ENCODE measurements around the gene TAF1A. TPM values are rescaled to one million over a fixed set of nuclear protein-coding genes. Genes with fewer than 3 reads are reported as not detected.

TAF1A gene
- total RNA-seq, 3 donors from 2014 or later (not counting 1 experiment from before 2014, with no cell fraction given), result 5.2 to 10.4 (median 7.1) TPM

GRCh38 chr1:222557574-222557973, 32.2 kb downstream of the TAF1A start:
- H3K9me3 ChIP-seq (ENCODE audit: control insufficient read depth, insufficient read depth, low read length), result no peaks in the 10 kb centered on the region
- Mint-ChIP-seq H3K36me3 (peaks cover 7% of the 10 kb centered on the region), H3K27me3 (ENCODE audit: low read depth in 2 of 2) (no peaks in the 10 kb centered on the region), H3K9me3 (no peaks in the 10 kb centered on the region), H3K27ac (no peak overlapping the region), H3K4me3 (no peak overlapping the region), H3K4me1 (no peaks in the 10 kb centered on the region)
- TF ChIP-seq CTCF (IDR thresholded peaks at IDR 0.05), result no peak
- DNase-seq, result no peak
- no peak overlapping the region for H3K27ac ChIP-seq (ENCODE audit: low read length)
- intact Hi-C loops (cut with micrococcal nuclease), result no loop called here
- no peaks in the 10 kb centered on the region for H3K4me1 ChIP-seq (ENCODE audit: control insufficient read depth, insufficient read depth, low read length)
- H3K27me3 ChIP-seq (ENCODE audit: control insufficient read depth, insufficient read depth, low read length), result no peaks in the 10 kb centered on the region
- H3K36me3 ChIP-seq (ENCODE audit: control insufficient read depth, insufficient read depth, low read length), result peaks cover 56% of the 10 kb centered on the region
- H3K4me3 ChIP-seq (ENCODE audit: low read length), result no peak overlapping the region
- no peak for ATAC-seq
- WGBS (ENCODE audit: insufficient coverage), result 98% methylated on average over 7 of the region's 7 CpGs

GRCh38 chr1:222557148-222557547, 32.6 kb downstream of the TAF1A start:
- peaks cover 53% of the 10 kb centered on the region for H3K36me3 ChIP-seq (ENCODE audit: control insufficient read depth, insufficient read depth, low read length)
- Mint-ChIP-seq H3K4me1 (no peaks in the 10 kb centered on the region), H3K27ac (no peak overlapping the region), H3K27me3 (ENCODE audit: low read depth in 2 of 2) (no peaks in the 10 kb centered on the region), H3K4me3 (no peak overlapping the region), H3K36me3 (peaks cover 7% of the 10 kb centered on the region), H3K9me3 (no peaks in the 10 kb centered on the region)
- no peak overlapping the region for H3K27ac ChIP-seq (ENCODE audit: low read length)
- no peak for DNase-seq
- 82% methylated on average over 6 of the region's 6 CpGs for WGBS (ENCODE audit: insufficient coverage)
- TF ChIP-seq CTCF (IDR thresholded peaks at IDR 0.05), result no peak
- H3K27me3 ChIP-seq (ENCODE audit: control insufficient read depth, insufficient read depth, low read length), result no peaks in the 10 kb centered on the region
- no peak for ATAC-seq
- intact Hi-C loops (cut with micrococcal nuclease), result no loop called here
- no peak overlapping the region for H3K4me3 ChIP-seq (ENCODE audit: low read length)
- no peaks in the 10 kb centered on the region for H3K4me1 ChIP-seq (ENCODE audit: control insufficient read depth, insufficient read depth, low read length)
- no peaks in the 10 kb centered on the region for H3K9me3 ChIP-seq (ENCODE audit: control insufficient read depth, insufficient read depth, low read length)

- Histone ChIP-seq H3K4me1 (ENCODE audit: control insufficient read depth, insufficient read depth, low read length) (no peaks in the 10 kb centered on the region), H3K27ac (ENCODE audit: low read length) (no peak overlapping the region), H3K36me3 (ENCODE audit: control insufficient read depth, insufficient read depth, low read length) (peaks cover 44% of the 10 kb centered on the region), H3K27me3 (ENCODE audit: control insufficient read depth, insufficient read depth, low read length) (no peaks in the 10 kb centered on the region), H3K9me3 (ENCODE audit: control insufficient read depth, insufficient read depth, low read length) (no peaks in the 10 kb centered on the region), H3K4me3 (ENCODE audit: low read length) (no peak overlapping the region)
- no peaks in the 10 kb centered on the region for H3K9me3 Mint-ChIP-seq
- no peaks in the 10 kb centered on the region for H3K27me3 Mint-ChIP-seq (ENCODE audit: low read depth in 2 of 2)
- ATAC-seq (no peak), DNase-seq (no peak)
- no peaks in the 10 kb centered on the region for H3K4me1 Mint-ChIP-seq
- no peak overlapping the region for H3K4me3 Mint-ChIP-seq
- no peaks in the 10 kb centered on the region for H3K36me3 Mint-ChIP-seq
- intact Hi-C loops (cut with micrococcal nuclease), result no loop called here
- H3K27ac Mint-ChIP-seq, result no peak overlapping the region
- WGBS (ENCODE audit: insufficient coverage), result 100% methylated on average over 2 of the region's 2 CpGs
- TF ChIP-seq CTCF (IDR thresholded peaks at IDR 0.05), result no peak
Measured at GRCh38 chr1:222555992-222556615, 33.6 kb downstream of the TAF1A start.

GRCh38 chr1:222554177-222554576, 35.6 kb downstream of the TAF1A start:
- DNase-seq (no peak), ATAC-seq (no peak)
- 100% methylated on average over 3 of the region's 5 CpGs for WGBS (ENCODE audit: insufficient coverage)
- no peak overlapping the region for H3K4me3 Mint-ChIP-seq
- H3K36me3 ChIP-seq (ENCODE audit: control insufficient read depth, insufficient read depth, low read length), result peaks cover 24% of the 10 kb centered on the region
- no peaks in the 10 kb centered on the region for H3K4me1 Mint-ChIP-seq
- H3K27me3 Mint-ChIP-seq (ENCODE audit: low read depth in 2 of 2), result no peaks in the 10 kb centered on the region
- H3K4me3 ChIP-seq (ENCODE audit: low read length), result no peak overlapping the region
- no peaks in the 10 kb centered on the region for H3K9me3 ChIP-seq (ENCODE audit: control insufficient read depth, insufficient read depth, low read length)
- no peaks in the 10 kb centered on the region for H3K4me1 ChIP-seq (ENCODE audit: control insufficient read depth, insufficient read depth, low read length)
- H3K27me3 ChIP-seq (ENCODE audit: control insufficient read depth, insufficient read depth, low read length), result no peaks in the 10 kb centered on the region
- H3K27ac Mint-ChIP-seq, result no peak overlapping the region
- no peak for TF ChIP-seq CTCF (IDR thresholded peaks at IDR 0.05)
- no peak overlapping the region for H3K27ac ChIP-seq (ENCODE audit: low read length)
- intact Hi-C loops (cut with micrococcal nuclease), result no loop called here
- no peaks in the 10 kb centered on the region for H3K36me3 Mint-ChIP-seq
- no peaks in the 10 kb centered on the region for H3K9me3 Mint-ChIP-seq
